ENCODE data around the gene CDKL1. TPM values are rescaled to one million over a fixed set of nuclear protein-coding genes. Genes with fewer than 3 reads are reported as not detected.

CDKL1 gene
- total RNA-seq, 1 donor from 2014 or later: 5.0 TPM

DNA sequence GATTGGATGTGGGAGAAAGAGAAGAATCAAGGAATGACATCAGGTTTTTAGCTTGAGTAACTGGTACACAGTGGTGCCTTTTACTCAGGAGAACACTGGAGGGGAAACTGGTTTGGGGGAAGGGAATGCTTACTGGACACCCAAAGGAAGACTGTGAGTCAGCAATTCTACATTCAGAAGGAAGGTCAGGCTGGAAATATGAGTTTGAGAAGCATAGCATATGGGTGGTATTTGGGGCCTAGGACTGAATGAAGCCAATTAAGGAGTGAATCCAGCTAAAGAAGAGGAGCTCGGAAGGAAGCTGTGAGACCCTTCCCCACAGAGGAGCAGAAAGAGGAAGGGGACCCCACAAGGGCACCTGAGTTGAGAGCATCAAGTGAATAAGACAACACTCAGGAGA is 49.2 kb downstream of the CDKL1 start:
- Mint-ChIP-seq H3K36me3 (ENCODE audit: low read depth) (peaks cover 4% of the 10 kb centered on the region), H3K4me1 (ENCODE audit: low read depth) (peaks cover 23% of the 10 kb centered on the region), H3K9me3 (no peaks in the 10 kb centered on the region), H3K4me3 (ENCODE audit: low read depth) (no peak overlapping the region), H3K27ac (no peak overlapping the region), H3K27me3 (ENCODE audit: low read depth) (peaks cover 19% of the 10 kb centered on the region)
- intact Hi-C loops (cut with micrococcal nuclease): no loop called here
- DNase-seq (ENCODE audit: low spot score): no peak

GRCh38 chr14:50345846-50346422 is 50.7 kb downstream of the CDKL1 start:
- intact Hi-C loops (cut with micrococcal nuclease): loop anchor here (2.0 kb wide), 1 partner anchor 17 kb away; no protein-coding TSS in a partner anchor
- peaks cover 19% of the 10 kb centered on the region for H3K27me3 Mint-ChIP-seq (ENCODE audit: low read depth)
- DNase-seq (ENCODE audit: low spot score): no peak
- H3K9me3 Mint-ChIP-seq: no peaks in the 10 kb centered on the region
- no peak overlapping the region for H3K27ac Mint-ChIP-seq
- peaks cover 27% of the 10 kb centered on the region for H3K4me1 Mint-ChIP-seq (ENCODE audit: low read depth)
- H3K36me3 Mint-ChIP-seq (ENCODE audit: low read depth): peaks cover 6% of the 10 kb centered on the region
- H3K4me3 Mint-ChIP-seq (ENCODE audit: low read depth): no peak overlapping the region

DNA sequence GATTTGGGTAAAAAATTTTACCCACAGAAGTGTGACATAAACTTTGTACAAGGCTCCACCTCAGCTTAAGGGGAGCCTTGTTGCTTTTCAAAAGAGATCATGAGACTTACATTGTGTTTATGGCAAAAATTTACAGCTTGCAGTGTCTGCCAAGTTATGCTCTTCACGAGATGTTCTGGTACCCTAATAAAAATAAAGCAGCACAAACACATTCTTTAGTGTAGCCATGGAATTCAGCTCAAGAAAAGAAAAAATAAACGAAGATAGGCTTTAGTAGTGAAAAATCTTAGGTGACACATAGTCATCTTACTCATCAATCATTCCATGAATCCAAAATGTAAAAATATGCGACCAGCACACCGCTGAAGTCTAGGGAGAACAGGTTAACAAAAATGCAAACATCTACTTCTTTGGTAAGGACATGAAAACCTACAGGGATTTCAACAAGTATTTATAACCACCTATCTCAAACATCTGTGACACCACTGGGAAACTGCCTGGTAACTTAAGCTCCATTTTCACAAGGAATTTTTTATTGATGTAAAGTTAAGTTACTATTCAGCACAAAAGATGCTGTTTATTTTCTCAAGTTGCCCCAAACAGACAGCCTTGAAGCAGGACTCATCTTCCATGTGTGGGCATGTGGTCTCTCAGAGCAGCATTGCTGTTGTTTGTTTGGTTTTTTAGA is 51.7 kb downstream of the CDKL1 start:
- intact Hi-C loops (cut with micrococcal nuclease): loop anchor here (1.0 to 5.0 kb wide), 4 partner anchors 18 to 177 kb away; partner anchors contain the start of gene CDKL1
- Mint-ChIP-seq H3K27me3 (ENCODE audit: low read depth) (peaks cover 19% of the 10 kb centered on the region), H3K27ac (no peak overlapping the region), H3K36me3 (ENCODE audit: low read depth) (peaks cover 8% of the 10 kb centered on the region), H3K4me3 (ENCODE audit: low read depth) (no peak overlapping the region), H3K4me1 (ENCODE audit: low read depth) (peaks cover 27% of the 10 kb centered on the region), H3K9me3 (no peaks in the 10 kb centered on the region)
- DNase-seq (ENCODE audit: low spot score): no peak

DNA sequence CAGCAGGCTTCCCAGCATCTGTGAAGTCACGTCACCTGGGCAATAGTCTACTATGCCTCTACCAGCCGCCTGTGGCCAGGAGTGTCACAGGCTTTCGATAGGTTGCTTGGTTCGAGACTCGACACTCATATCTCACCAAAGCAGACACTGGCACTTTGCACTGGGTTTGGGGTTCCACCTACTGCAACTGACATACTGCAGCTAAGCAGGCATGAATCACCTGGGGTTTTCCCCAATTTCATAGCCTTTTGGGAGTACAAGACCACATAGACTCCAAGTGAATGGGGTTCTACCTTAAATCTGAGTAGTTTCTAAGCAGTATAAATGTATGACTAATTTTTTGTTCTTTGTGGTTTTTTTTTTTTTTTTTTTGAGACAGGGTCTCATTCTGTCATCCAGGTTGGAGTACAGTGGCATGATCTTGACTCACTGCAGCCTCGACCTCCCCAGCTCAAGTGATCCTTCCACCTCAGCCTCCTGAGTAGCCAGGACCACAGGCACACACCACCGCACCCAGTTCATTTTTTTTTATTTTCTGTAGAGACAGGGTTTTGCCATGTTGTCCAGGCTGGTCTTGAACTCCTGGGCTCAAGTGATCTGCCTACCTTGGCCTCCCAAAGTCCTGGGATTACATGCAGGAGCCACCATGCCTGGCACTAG is 52.4 kb downstream of the CDKL1 start:
- H3K36me3 Mint-ChIP-seq (ENCODE audit: low read depth): peaks cover 8% of the 10 kb centered on the region
- H3K4me3 Mint-ChIP-seq (ENCODE audit: low read depth): no peak overlapping the region
- peaks cover 27% of the 10 kb centered on the region for H3K4me1 Mint-ChIP-seq (ENCODE audit: low read depth)
- peak overlapping the region; percentile 65 for H3K27ac Mint-ChIP-seq
- H3K9me3 Mint-ChIP-seq: no peaks in the 10 kb centered on the region
- peaks cover 19% of the 10 kb centered on the region for H3K27me3 Mint-ChIP-seq (ENCODE audit: low read depth)
- intact Hi-C loops (cut with micrococcal nuclease): loop anchor here (1.0 to 5.0 kb wide), 4 partner anchors 19 to 178 kb away; partner anchors contain the start of gene CDKL1
- DNase-seq (ENCODE audit: low spot score): peak; percentile 20

GRCh38 chr14:50343434-50343833 is 53.2 kb downstream of the CDKL1 start:
- Mint-ChIP-seq H3K4me1 (ENCODE audit: low read depth) (peaks cover 27% of the 10 kb centered on the region), H3K27me3 (ENCODE audit: low read depth) (peaks cover 16% of the 10 kb centered on the region), H3K36me3 (ENCODE audit: low read depth) (peaks cover 8% of the 10 kb centered on the region), H3K27ac (no peak overlapping the region), H3K4me3 (ENCODE audit: low read depth) (no peak overlapping the region), H3K9me3 (no peaks in the 10 kb centered on the region)
- intact Hi-C loops (cut with micrococcal nuclease): loop anchor here (5.0 kb wide), 1 partner anchor 54 kb away; the partner anchor contains the start of gene CDKL1
- no peak for DNase-seq (ENCODE audit: low spot score)

GRCh38 chr14:50342221-50343078 is 54.2 kb downstream of the CDKL1 start:
- DNase-seq (ENCODE audit: low spot score): peak; percentile 33
- no peak overlapping the region for H3K4me3 Mint-ChIP-seq (ENCODE audit: low read depth)
- peak overlapping the region; percentile 44 for H3K27ac Mint-ChIP-seq
- peaks cover 27% of the 10 kb centered on the region for H3K4me1 Mint-ChIP-seq (ENCODE audit: low read depth)
- peaks cover 11% of the 10 kb centered on the region for H3K27me3 Mint-ChIP-seq (ENCODE audit: low read depth)
- H3K36me3 Mint-ChIP-seq (ENCODE audit: low read depth): peaks cover 8% of the 10 kb centered on the region
- intact Hi-C loops (cut with micrococcal nuclease): loop anchor here (1.0 to 5.0 kb wide), 2 partner anchors 55 to 190 kb away; partner anchors contain the start of genes CDKL1 and MAP4K5
- H3K9me3 Mint-ChIP-seq: no peaks in the 10 kb centered on the region

DNA sequence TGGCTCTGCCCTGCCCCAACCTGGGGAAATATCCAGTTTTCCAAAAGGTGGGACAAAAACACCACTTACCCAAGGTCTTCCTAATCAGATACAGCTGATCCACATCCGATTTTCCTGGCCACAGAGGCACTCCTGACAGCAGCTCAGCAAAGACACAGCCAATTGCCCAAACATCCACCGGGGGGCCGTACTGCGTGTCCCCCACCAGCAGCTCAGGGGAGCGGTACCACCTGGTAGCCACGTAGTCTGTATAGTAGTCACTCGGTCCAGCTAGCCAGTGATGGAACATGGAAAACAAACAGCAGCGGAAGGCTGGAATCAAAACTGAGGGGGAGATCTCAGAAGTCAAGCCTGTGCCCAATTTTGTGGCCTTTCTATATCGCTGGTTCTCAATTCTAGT is 55.7 kb downstream of the CDKL1 start:
- H3K9me3 Mint-ChIP-seq: no peaks in the 10 kb centered on the region
- no peak overlapping the region for H3K27ac Mint-ChIP-seq
- H3K4me3 Mint-ChIP-seq (ENCODE audit: low read depth): no peak overlapping the region
- no peak for DNase-seq (ENCODE audit: low spot score)
- H3K27me3 Mint-ChIP-seq (ENCODE audit: low read depth): peaks cover 6% of the 10 kb centered on the region
- intact Hi-C loops (cut with micrococcal nuclease): loop anchor here (5.0 kb wide), 1 partner anchor 56 kb away; the partner anchor contains the start of gene CDKL1
- peaks cover 34% of the 10 kb centered on the region for H3K4me1 Mint-ChIP-seq (ENCODE audit: low read depth)
- peaks cover 8% of the 10 kb centered on the region for H3K36me3 Mint-ChIP-seq (ENCODE audit: low read depth)

GRCh38 chr14:50340045-50340444 is 56.6 kb downstream of the CDKL1 start:
- Mint-ChIP-seq H3K9me3 (no peaks in the 10 kb centered on the region), H3K27ac (no peak overlapping the region), H3K4me1 (ENCODE audit: low read depth) (peaks cover 35% of the 10 kb centered on the region), H3K36me3 (ENCODE audit: low read depth) (peaks cover 10% of the 10 kb centered on the region), H3K27me3 (ENCODE audit: low read depth) (peaks cover 6% of the 10 kb centered on the region), H3K4me3 (ENCODE audit: low read depth) (no peak overlapping the region)
- no peak for DNase-seq (ENCODE audit: low spot score)
- intact Hi-C loops (cut with micrococcal nuclease): loop anchor here (5.0 kb wide), 1 partner anchor 57 kb away; the partner anchor contains the start of gene CDKL1

- H3K27ac Mint-ChIP-seq: no peak overlapping the region
- intact Hi-C loops (cut with micrococcal nuclease): no loop called here
- H3K27me3 Mint-ChIP-seq (ENCODE audit: low read depth): peaks cover under 1% of the 10 kb centered on the region
- no peak for DNase-seq (ENCODE audit: low spot score)
- no peak overlapping the region for H3K4me3 Mint-ChIP-seq (ENCODE audit: low read depth)
- H3K4me1 Mint-ChIP-seq (ENCODE audit: low read depth): peaks cover 29% of the 10 kb centered on the region
- H3K9me3 Mint-ChIP-seq: no peaks in the 10 kb centered on the region
- peaks cover 7% of the 10 kb centered on the region for H3K36me3 Mint-ChIP-seq (ENCODE audit: low read depth)
Measured at GRCh38 chr14:50339178-50339804, 57.4 kb downstream of the CDKL1 start.

DNA sequence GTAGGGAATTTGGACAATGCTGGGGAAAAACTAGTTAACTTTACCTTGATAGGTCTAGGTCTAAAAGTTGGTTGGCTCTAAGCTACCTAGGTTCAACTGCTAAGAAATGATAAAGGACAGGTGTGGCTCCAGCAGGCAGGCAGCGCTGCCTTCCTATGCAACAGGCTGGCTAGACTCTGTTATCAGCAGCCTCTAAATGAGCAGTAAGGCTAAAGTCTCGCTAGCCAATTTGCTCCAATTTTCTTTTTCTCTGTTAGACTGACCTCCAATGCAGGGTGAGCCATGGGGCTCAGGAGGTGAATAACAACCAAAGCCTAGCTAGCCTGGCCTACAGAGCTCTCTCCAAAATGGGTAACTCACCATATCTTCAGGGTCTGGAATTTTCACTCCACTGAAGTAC is 58.1 kb downstream of the CDKL1 start:
- no peak overlapping the region for H3K4me3 Mint-ChIP-seq (ENCODE audit: low read depth)
- no peak overlapping the region for H3K27ac Mint-ChIP-seq
- H3K9me3 Mint-ChIP-seq: no peaks in the 10 kb centered on the region
- H3K4me1 Mint-ChIP-seq (ENCODE audit: low read depth): peaks cover 24% of the 10 kb centered on the region
- DNase-seq (ENCODE audit: low spot score): no peak
- no peaks in the 10 kb centered on the region for H3K27me3 Mint-ChIP-seq (ENCODE audit: low read depth)
- peaks cover 6% of the 10 kb centered on the region for H3K36me3 Mint-ChIP-seq (ENCODE audit: low read depth)
- intact Hi-C loops (cut with micrococcal nuclease): no loop called here

DNA sequence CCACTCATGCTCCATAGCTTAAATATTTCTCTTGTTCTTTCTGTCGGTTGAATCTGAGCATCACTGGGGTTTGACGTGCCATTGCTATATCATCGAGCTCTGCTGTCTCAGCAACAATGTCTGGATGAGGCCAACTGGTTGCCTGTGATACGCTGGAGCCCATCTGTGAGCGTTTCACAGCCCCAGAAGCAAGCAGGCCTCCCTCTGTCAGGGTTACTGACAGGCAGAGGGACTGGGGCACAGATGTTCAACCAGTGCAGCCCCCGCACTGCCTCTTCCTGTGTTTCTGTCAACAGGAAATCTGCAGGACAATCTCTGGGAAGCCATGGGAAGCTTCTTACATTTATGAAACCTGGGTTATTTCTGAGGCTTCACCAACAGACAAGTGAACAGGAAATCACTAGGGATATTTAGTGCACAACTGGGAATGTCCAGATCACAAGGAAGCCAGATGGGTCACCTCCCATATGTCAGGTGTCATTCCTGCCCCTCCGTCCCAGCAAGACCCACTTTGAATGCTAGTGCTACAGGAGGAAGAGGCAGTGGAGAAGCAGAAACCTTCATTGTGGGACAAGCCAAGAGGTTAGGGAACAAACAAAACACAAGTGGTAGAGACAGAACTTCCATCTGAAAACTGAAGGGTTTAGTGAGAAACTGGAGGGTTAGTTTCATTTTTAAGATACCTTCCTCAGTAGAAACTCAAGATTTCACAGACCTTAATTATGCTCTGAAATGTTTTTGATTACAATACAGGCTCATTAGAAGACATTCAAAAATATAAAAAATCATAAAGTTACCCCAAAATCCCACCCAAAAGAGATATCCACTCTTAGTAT is 60.5 kb downstream of the CDKL1 start:
- peaks cover 16% of the 10 kb centered on the region for H3K36me3 Mint-ChIP-seq (ENCODE audit: low read depth)
- no peak overlapping the region for H3K27ac Mint-ChIP-seq
- H3K4me1 Mint-ChIP-seq (ENCODE audit: low read depth): peaks cover 10% of the 10 kb centered on the region
- intact Hi-C loops (cut with micrococcal nuclease): no loop called here
- no peaks in the 10 kb centered on the region for H3K27me3 Mint-ChIP-seq (ENCODE audit: low read depth)
- no peak overlapping the region for H3K4me3 Mint-ChIP-seq (ENCODE audit: low read depth)
- DNase-seq (ENCODE audit: low spot score): no peak
- H3K9me3 Mint-ChIP-seq: no peaks in the 10 kb centered on the region
